ENCODE data around the gene LRRC4C.

DNA sequence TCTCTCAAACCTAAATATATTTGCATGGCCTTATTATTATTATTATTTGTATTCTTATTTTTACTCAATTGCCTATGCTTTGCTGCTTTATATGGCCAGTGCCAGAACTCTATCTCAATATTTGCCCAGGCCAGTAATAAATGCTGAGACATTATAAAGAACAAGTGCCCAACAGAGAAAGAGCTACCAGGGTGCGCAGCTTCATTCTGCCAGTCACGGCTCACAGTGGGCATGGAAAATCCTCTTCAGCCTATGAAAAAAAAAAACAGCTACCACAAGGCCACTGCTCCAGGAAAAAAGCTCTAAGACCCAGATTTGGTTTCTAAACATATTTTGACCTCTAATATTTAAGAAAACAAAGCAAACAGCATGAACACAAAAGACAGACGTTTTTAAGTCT lies 1223.6 kb downstream of the LRRC4C start:
- TF ChIP-seq, protein P1, sequence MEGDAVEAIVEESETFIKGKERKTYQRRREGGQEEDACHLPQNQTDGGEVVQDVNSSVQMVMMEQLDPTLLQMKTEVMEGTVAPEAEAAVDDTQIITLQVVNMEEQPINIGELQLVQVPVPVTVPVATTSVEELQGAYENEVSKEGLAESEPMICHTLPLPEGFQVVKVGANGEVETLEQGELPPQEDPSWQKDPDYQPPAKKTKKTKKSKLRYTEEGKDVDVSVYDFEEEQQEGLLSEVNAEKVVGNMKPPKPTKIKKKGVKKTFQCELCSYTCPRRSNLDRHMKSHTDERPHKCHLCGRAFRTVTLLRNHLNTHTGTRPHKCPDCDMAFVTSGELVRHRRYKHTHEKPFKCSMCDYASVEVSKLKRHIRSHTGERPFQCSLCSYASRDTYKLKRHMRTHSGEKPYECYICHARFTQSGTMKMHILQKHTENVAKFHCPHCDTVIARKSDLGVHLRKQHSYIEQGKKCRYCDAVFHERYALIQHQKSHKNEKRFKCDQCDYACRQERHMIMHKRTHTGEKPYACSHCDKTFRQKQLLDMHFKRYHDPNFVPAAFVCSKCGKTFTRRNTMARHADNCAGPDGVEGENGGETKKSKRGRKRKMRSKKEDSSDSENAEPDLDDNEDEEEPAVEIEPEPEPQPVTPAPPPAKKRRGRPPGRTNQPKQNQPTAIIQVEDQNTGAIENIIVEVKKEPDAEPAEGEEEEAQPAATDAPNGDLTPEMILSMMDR (IDR thresholded peaks at IDR 0.05; ENCODE audit: low read length), result no peak
- TF ChIP-seq EZH2 (IDR thresholded peaks at IDR 0.05; ENCODE audit: borderline replicate concordance, low read length), result no peak

Measured in OCI-LY1 (cell line).